GM12878 (cell line): ENCODE results near the gene LIMS2. TPM values are rescaled to one million over a fixed set of nuclear protein-coding genes. Genes with fewer than 3 reads are reported as not detected.

Experiments used
- KAT2A ChIP-seq: conservative IDR thresholded peaks from 2 replicates; pipeline ENCODE4 v1.6.1; 2011; ENCODE audit warnings: low read depth, low read length; ENCODE audit not compliant: control insufficient read depth
- NBN ChIP-seq: fragments of 450-650 bp; IDR thresholded peaks from 2 replicates; pipeline ENCODE4 v1.6.1; 2016
- RUNX3 ChIP-seq: IDR thresholded peaks from 2 replicates; pipeline ENCODE4 v1.6.1; 2012; ENCODE audit warnings: low read length, inconsistent platforms
- YY1 ChIP-seq: IDR thresholded peaks from 2 replicates; pipeline ENCODE4 v1.6.1; 2011; ENCODE audit warnings: low read depth, mild to moderate bottlenecking, low read length
- polyA plus RNA-seq, 11 experiments: library from polyadenylated mRNA; depleted of rRNA in 4 of 11; unstranded in 6 of 11; stranded (reverse) in 5 of 11; fragments of >200 nt; fragmentation: Nextera tagmentation in 4 of 11; fragmentation: Illumina TruSeq in 1 of 11; extraction: Ambion mirVana in 4 of 11; extraction: Trizol in 1 of 11; gene quantifications; 1 replicate in 1 of 11; 2 replicates in 10 of 11; pipeline versions ENCODE4 v1.2.1 to v1.2.3, GENCODE V29; 2011 to 2016; ENCODE audit warnings: inconsistent platforms in 2 of 11, missing spikeins in 2 of 11, low read depth in 1 of 11
- total RNA-seq, 4 experiments: library from RNA; depleted of rRNA in 3 of 4; stranded (reverse); fragments of >200 nt in 3 of 4; fragmentation: Illumina TruSeq in 1 of 4; extraction: Trizol in 1 of 4; gene quantifications; 2 replicates each; pipeline versions ENCODE4 v1.2.1 to v1.2.3, GENCODE V29; 2013 to 2021
- TF ChIP-seq, protein P1 (sequence below): fragments of 450-650 bp; IDR thresholded peaks from 2 replicates; pipeline ENCODE4 v1.6.1; 2016; ENCODE audit warnings: mild to moderate bottlenecking, moderate library complexity, borderline replicate concordance
- TF ChIP-seq, protein P2 (sequence below): fragments of 450-650 bp; formaldehyde crosslinking; IDR thresholded peaks from 2 replicates; pipeline ENCODE4 v1.5.0; 2022; ENCODE audit warnings: mild to moderate bottlenecking, missing genetic modification characterization
- TF ChIP-seq, protein P3 (sequence below): fragments of 450-650 bp; IDR thresholded peaks from 2 replicates; pipeline ENCODE4 v1.6.1; 2018; ENCODE audit warnings: mild to moderate bottlenecking, low read depth, moderate library complexity; ENCODE audit not compliant: partially characterized antibody

The LIMS2 gene
- total and polyA plus RNA-seq, 10 of the 15 experiments (the other 5 are each of a cell fraction or from before 2014, with no cell fraction given): 0.06 to 0.81 (median 0.16) TPM; not detected in 2

DNA sequence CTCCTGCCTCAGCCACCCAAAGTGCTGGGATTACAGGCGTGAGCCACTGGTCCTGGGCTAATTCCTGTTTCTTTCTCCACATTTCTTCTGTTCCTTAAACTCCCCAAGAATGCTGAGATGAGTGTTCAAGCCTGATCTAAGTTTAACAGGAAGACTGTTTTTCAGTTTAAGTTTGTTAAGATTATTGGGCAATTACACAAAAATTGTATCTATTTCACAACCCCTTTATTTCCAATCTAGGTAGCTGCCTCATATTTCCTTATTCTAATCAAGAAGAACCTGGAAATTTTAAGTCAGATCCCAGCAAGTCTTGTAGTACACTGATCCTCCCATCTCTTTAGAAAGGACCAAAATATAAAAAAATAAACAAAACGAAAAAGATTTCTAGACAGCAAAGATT lies 37.7 kb upstream of the LIMS2 start (continued):
- TF ChIP-seq, protein P1, sequence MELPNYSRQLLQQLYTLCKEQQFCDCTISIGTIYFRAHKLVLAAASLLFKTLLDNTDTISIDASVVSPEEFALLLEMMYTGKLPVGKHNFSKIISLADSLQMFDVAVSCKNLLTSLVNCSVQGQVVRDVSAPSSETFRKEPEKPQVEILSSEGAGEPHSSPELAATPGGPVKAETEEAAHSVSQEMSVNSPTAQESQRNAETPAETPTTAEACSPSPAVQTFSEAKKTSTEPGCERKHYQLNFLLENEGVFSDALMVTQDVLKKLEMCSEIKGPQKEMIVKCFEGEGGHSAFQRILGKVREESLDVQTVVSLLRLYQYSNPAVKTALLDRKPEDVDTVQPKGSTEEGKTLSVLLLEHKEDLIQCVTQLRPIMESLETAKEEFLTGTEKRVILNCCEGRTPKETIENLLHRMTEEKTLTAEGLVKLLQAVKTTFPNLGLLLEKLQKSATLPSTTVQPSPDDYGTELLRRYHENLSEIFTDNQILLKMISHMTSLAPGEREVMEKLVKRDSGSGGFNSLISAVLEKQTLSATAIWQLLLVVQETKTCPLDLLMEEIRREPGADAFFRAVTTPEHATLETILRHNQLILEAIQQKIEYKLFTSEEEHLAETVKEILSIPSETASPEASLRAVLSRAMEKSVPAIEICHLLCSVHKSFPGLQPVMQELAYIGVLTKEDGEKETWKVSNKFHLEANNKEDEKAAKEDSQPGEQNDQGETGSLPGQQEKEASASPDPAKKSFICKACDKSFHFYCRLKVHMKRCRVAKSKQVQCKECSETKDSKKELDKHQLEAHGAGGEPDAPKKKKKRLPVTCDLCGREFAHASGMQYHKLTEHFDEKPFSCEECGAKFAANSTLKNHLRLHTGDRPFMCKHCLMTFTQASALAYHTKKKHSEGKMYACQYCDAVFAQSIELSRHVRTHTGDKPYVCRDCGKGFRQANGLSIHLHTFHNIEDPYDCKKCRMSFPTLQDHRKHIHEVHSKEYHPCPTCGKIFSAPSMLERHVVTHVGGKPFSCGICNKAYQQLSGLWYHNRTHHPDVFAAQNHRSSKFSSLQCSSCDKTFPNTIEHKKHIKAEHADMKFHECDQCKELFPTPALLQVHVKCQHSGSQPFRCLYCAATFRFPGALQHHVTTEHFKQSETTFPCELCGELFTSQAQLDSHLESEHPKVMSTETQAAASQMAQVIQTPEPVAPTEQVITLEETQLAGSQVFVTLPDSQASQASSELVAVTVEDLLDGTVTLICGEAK: no peak
- TF ChIP-seq YY1 (no peak), KAT2A (no peak), RUNX3 (no peak), NBN (no peak)
- TF ChIP-seq, protein P2, sequence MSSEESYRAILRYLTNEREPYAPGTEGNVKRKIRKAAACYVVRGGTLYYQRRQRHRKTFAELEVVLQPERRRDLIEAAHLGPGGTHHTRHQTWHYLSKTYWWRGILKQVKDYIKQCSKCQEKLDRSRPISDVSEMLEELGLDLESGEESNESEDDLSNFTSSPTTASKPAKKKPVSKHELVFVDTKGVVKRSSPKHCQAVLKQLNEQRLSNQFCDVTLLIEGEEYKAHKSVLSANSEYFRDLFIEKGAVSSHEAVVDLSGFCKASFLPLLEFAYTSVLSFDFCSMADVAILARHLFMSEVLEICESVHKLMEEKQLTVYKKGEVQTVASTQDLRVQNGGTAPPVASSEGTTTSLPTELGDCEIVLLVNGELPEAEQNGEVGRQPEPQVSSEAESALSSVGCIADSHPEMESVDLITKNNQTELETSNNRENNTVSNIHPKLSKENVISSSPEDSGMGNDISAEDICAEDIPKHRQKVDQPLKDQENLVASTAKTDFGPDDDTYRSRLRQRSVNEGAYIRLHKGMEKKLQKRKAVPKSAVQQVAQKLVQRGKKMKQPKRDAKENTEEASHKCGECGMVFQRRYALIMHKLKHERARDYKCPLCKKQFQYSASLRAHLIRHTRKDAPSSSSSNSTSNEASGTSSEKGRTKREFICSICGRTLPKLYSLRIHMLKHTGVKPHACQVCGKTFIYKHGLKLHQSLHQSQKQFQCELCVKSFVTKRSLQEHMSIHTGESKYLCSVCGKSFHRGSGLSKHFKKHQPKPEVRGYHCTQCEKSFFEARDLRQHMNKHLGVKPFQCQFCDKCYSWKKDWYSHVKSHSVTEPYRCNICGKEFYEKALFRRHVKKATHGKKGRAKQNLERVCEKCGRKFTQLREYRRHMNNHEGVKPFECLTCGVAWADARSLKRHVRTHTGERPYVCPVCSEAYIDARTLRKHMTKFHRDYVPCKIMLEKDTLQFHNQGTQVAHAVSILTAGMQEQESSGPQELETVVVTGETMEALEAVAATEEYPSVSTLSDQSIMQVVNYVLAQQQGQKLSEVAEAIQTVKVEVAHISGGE (CRISPR knock-in tag): no peak
- TF ChIP-seq, protein P3, sequence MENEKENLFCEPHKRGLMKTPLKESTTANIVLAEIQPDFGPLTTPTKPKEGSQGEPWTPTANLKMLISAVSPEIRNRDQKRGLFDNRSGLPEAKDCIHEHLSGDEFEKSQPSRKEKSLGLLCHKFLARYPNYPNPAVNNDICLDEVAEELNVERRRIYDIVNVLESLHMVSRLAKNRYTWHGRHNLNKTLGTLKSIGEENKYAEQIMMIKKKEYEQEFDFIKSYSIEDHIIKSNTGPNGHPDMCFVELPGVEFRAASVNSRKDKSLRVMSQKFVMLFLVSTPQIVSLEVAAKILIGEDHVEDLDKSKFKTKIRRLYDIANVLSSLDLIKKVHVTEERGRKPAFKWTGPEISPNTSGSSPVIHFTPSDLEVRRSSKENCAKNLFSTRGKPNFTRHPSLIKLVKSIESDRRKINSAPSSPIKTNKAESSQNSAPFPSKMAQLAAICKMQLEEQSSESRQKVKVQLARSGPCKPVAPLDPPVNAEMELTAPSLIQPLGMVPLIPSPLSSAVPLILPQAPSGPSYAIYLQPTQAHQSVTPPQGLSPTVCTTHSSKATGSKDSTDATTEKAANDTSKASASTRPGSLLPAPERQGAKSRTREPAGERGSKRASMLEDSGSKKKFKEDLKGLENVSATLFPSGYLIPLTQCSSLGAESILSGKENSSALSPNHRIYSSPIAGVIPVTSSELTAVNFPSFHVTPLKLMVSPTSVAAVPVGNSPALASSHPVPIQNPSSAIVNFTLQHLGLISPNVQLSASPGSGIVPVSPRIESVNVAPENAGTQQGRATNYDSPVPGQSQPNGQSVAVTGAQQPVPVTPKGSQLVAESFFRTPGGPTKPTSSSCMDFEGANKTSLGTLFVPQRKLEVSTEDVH: no peak
